ENCODE data around the gene NOTCH1. TPM values are rescaled to one million over a fixed set of nuclear protein-coding genes. Genes with fewer than 3 reads are reported as not detected.
A peak's percentile ranks its signal among the peaks of the same experiment; 100 is the strongest.

Gene NOTCH1
- total and polyA plus RNA-seq, 11 donors: 8.0 to 47.3 (median 20.3) TPM

- no peaks in the 10 kb centered on the region for H3K9me3 ChIP-seq
- H3K36me3 ChIP-seq: peaks cover 0 to 32% (median 15%) of the 10 kb centered on the region in 9 donors
- peak overlapping the region; percentile 90 to 100 (median 97) for H3K27ac ChIP-seq
- H3K27me3 ChIP-seq: no peaks in the 10 kb centered on the region
- no peak for DNase-seq
- no peak for TF ChIP-seq POLR2A (IDR thresholded peaks at IDR 0.05)
- TF ChIP-seq CTCF (IDR thresholded peaks at IDR 0.05): no peak
- no peak for ATAC-seq
- WGBS, 4 donors: 1 to 3% (median 2%) methylated on average over 17 to 39 of the region's 39 CpGs
- intact Hi-C loops (cut with DNase I): loop anchor here in 6 of 10 donors (2.0 to 10.0 kb wide), 4 partner anchors 63 to 309 kb away; partner anchors contain the start of genes NOTCH1 (in 2 of the 6) and TMEM141 (in 1 of the 6)
- peak overlapping the region; percentile 72 to 100 (median 94) for H3K4me3 ChIP-seq
- peaks cover 13 to 36% (median 26%) of the 10 kb centered on the region in 12 donors for H3K4me1 ChIP-seq
Measured at GRCh38 chr9:136482046-136482792, 63.6 kb downstream of the NOTCH1 start.

- no peaks in the 10 kb centered on the region for H3K9me3 ChIP-seq
- ATAC-seq: no peak
- DNase-seq: no peak
- H3K27me3 ChIP-seq: no peaks in the 10 kb centered on the region
- H3K4me1 ChIP-seq: peaks cover 13 to 36% (median 26%) of the 10 kb centered on the region in 12 donors
- H3K4me3 ChIP-seq: peak overlapping the region in 10 of 12 donors; percentile 72 to 100 (median 94)
- peaks cover 0 to 38% (median 21%) of the 10 kb centered on the region in 9 donors for H3K36me3 ChIP-seq
- intact Hi-C loops (cut with DNase I): loop anchor here in 5 of 10 donors (5.0 to 10.0 kb wide), 3 partner anchors 63 to 213 kb away; partner anchors contain the start of gene NOTCH1 (in 2 of the 5)
- TF ChIP-seq POLR2A (IDR thresholded peaks at IDR 0.05) (no peak), CTCF (IDR thresholded peaks at IDR 0.05) (no peak)
- 42 to 49% (median 48%) methylated on average over 5 of the region's 5 CpGs for WGBS, 4 donors
- H3K27ac ChIP-seq: peak overlapping the region in 4 of 12 donors; percentile 90 to 100 (median 97)
Measured at GRCh38 chr9:136481558-136481957, 64.3 kb downstream of the NOTCH1 start.

- DNase-seq: no peak
- Histone ChIP-seq H3K27me3 (no peaks in the 10 kb centered on the region), H3K27ac (no peak overlapping the region), H3K9me3 (no peaks in the 10 kb centered on the region), H3K4me3 (no peak overlapping the region), H3K36me3 (peaks cover 0 to 88% (median 69%) of the 10 kb centered on the region in 9 donors), H3K4me1 (peaks cover under 1 to 10% (median 5%) of the 10 kb centered on the region in 12 donors)
- 81 to 91% (median 89%) methylated on average over 21 to 25 of the region's 25 CpGs for WGBS, 4 donors
- TF ChIP-seq CTCF (IDR thresholded peaks at IDR 0.05): no peak
- no peak for TF ChIP-seq POLR2A (IDR thresholded peaks at IDR 0.05)
- ATAC-seq: no peak
- intact Hi-C loops (cut with DNase I): no loop called here
Measured at GRCh38 chr9:136476369-136477150, 69.3 kb downstream of the NOTCH1 start.
